Fibroblast of skin of right biceps (primary cell): ENCODE results near the gene OSER1.
"Not testable (repeated sequence)": the region's sequence is repeated elsewhere in the genome, so short reads cannot be mapped to it uniquely, and the experiment has no call there.

Experiments used
- DNase-seq: peaks from one replicate; pipeline ENCODE4 v3.0.0-alpha.2; 2013

Gene OSER1

DNA sequence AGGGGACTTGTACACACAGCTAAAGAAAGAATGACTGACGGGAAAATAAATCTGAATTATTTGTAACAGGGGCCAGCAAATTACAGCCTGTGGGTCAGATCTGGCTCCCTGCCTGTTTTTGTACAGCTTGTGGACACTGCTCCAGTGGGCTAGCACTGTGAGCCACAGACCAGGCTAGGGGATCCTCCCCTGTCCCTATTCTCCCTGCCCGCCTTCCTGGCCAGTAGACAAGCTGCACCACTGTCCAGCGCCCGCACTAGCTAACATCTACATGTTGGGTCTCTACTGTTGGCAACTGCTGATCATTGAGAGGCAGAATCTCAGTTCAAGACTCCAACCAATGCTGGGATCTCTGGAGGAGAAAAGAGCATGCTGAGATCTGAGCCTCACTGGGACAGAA lies 10.7 kb downstream of the OSER1 start:
- DNase-seq = no peak

- DNase-seq = no peak
Observed at GRCh38 chr20:44198872-44199271, 11.7 kb downstream of the OSER1 start.

DNA sequence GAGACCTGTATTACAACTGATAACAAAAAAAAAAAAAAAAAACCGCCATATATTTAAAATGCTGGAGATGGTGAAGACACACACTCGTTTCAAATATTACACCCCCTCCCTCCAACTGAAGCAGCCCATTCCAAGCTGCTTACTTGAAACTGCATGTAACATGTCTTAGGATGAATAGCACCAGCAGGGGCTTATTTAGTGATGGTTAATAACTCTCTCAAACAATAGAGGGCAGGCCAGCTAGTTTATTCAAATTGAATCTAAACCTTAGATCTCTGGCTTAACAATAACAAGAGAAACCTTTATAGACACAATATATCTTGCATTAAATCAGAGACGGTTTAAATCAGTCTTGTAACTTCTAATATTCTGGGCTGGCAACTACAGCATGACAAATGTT lies 14.3 kb downstream of the OSER1 start:
- DNase-seq = no peak

DNA sequence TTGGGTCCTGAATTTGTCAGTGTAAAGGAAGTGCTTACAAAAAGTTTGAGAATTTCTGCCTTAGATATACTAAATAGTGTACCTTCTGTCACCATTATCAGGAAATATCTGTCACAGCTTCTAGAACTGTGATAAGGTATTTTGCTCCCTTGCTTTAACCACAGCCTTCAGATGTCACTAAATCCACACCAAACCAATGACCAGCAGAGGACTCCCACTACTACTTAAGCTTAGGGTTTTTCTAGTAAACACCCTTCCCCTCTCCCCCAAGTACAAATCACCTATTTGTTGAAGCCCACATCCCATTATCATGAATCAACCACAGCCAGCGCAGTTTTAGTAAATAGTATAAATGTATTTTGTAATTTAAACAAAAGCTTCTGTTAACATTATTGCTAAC lies 15.0 kb downstream of the OSER1 start:
- no peak for DNase-seq

DNA sequence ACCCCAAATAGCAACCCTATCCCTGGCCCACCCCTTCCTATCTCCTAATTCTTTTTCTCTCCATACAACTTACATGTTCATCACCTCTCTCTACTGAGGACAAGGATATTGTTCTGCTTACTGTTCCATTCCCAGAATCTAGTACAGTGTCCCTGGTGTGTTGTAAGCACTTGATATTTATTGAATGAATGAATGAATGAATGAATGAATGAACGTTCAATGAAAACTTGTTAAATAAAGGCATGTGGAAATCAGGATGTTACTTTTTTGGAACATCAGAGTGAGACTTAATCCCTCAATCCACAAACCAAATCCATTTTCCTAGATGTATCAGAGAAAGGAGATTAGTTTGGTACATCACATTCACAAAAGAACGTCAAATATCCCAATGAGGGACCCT lies 16.8 kb downstream of the OSER1 start:
- no peak for DNase-seq

DNA sequence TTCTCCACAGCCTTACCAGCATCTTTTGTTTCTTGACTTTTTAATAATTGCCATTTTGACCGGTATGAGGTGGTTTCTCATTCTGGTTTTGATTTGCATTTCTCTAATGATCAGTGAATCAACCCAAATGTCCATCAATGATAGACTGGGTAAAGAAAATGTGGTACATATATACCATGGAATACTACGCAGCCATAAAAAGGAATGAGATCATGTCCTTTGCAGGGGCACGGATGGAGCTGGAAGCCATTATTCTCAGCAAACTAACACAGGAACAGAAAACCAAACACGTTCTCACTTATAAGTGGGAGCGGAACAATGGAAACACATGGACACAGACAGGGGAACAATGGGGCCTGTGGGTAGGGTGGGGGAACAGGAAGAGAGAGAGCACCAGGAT lies 18.9 kb downstream of the OSER1 start:
- DNase-seq = not testable (repeated sequence)

DNA sequence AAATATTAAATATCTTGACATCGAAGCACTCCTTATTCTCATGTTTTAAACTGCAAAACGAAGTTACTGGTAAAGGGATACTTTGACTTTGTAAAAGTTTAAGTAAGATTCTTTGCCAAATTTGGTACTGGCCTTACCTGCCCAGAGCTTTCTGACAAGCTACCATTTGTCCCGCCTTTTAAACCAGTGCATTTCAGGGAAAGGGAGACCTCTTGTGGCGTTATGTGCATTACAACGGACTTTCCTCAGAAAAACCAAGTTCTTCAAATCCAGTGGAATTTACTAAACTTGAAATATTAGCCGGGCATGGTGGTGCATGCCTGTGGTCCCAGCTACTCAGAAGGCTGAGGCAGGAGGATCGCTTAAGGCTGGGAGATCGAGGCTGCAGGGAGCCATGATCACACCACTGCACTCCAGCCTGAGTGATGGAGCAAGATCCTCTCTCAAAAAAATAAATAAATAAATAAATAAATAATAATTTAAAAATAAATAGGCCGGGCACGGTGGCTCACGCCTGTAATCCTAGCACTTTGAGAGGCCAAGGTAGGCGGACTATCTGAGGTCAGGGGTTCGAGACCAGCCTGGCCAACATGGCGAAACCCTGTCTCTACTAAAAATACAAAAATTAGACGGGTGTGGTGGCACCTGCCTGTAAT lies 20.2 kb downstream of the OSER1 start:
- DNase-seq = peak; percentile 79

DNA sequence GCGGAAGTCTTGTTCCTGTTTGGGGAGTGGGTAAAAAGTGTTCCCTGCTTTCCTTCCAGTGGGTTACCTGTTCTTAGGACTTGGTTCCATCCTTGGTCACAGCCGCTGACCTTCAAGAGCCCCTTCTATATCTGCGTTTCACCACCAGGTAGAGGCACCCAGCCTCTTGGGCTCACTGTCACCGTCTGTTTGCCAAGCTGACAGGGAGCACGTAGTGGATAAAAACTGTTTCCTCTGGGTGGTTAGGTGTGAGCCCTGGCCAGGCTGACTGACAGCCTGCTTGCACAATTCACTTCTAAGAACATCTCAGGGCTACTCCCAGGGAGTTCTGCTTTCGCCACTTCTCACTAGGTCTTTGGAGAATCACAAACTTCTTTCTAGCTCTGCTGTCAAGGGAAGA lies 21.8 kb downstream of the OSER1 start:
- no peak for DNase-seq

GRCh38 chr20:44187772-44188709 lies 22.5 kb downstream of the OSER1 start:
- DNase-seq = peak; percentile 54

DNA sequence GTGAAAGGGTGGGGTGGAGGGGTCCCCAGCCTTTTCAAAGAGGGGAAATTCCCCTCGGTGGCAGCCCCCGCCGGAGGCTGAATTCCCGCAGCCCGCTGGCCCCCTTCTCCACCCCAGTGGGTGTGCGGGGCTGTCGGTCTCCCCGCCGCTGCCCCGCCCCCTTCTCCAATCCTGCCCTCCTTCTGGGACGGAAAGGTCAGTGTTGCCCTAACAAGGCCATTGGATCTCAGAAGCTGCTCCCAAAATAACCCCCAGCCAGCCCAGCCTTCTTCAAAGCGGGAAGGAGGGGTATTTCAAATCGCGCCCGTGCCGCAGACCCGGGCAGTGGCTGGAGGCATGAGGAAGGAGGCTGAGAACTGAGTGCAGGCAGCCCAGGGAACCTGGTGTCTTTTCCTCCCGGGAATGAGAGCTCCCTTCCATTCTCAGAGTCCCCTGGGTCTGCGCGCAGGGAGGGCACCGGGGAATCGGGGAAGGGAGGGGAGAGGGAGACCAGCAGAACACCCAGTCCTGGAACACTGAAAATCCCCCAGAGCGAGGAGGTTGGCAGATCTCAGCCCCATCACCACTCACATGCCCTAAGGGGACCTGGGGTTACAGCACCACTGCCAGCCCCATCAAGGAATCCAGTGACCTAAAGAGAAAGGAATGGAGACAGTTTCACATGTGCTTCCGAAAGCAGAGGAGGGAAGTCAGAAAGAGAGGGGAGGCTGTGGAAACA lies 23.4 kb downstream of the OSER1 start, which contains the start of gene JPH2:
Gene JPH2 (minus strand): TSS at position 135 of the 718 bp plus-strand sequence. CDS start 483 bp downstream, outside the sequence.
- DNase-seq = peak; percentile 87

DNA sequence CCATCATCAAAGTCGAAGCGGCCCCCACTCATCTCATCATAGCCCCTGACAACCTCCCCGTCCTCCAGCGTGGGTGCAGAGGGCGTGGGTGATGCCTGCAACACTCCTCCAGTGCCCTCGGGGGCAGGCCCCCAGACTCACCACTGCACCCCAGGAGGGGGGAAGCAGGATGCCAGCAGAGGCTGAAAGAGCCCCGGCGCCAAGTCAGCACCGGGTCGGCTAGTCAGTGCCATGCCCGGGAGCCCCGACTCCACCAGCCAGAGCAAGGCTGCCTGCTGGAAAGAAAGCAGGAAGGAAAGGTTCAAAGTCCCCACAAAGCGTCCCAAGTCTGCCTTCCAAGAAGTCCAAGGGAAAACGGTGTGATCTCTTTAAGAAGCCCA lies 23.9 kb downstream of the OSER1 start:
- DNase-seq = no peak

DNA sequence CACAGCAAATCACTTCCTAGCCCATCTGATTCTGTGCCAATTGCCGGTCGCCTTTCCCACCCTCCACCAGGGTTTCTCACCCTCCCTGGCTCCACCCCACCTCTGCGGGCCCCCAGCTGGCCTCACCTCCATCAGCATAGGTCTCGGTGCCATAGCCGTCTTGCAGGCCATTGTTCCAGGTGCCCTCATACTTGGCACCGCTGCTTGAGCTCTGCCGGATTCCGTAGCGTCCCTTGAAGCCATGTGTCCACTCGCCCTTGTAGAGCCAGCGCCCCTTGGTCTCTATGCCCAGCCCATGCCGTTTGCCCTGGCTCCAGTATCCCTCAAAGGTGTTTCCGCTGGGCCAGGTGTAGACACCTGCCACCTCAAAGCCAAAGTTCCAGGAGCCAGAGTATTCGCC lies 24.4 kb downstream of the OSER1 start:
- DNase-seq = no peak

DNA sequence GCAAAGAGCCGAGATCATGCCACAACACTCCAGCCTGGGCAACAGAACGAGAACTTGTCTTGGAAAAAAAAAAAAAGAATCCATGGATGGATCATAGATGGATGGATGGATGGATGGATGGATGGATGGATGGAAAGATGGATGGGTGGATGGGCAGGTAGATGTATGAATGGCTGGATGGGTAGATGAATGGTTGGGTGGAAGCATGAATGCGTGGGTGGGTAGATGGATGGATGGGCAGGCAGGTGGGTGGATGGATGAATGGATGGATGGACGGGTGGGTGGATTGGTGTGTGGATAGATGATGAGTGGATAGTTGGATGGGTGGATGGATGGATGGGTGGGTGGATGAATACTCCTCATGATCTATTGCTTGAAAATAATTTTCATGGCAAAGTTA lies 25.0 kb downstream of the OSER1 start:
- DNase-seq = no peak

DNA sequence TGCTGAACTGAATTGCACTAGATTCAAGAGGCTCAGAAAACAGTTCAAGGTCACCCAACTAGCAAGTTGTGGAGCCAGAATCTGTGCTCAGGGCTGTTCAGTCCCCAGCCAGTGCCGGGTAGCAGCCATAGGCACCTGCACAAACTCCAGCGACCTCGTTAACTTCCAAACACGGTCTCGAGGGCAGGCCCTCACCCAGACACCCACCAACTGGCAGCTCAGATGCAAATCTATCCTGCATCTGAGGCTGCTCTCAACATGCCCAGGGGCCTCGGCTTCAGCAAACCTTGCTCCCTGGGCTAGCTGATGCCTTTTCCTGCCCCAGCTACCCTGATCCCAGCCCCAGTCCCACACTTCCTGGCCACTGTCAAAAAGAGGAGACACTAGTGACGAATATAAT lies 27.3 kb downstream of the OSER1 start:
- DNase-seq = no peak

GRCh38 chr20:44182863-44183262 lies 27.7 kb downstream of the OSER1 start:
- DNase-seq = no peak

- no peak for DNase-seq
Observed at GRCh38 chr20:44182135-44182765, 28.3 kb downstream of the OSER1 start.

DNA sequence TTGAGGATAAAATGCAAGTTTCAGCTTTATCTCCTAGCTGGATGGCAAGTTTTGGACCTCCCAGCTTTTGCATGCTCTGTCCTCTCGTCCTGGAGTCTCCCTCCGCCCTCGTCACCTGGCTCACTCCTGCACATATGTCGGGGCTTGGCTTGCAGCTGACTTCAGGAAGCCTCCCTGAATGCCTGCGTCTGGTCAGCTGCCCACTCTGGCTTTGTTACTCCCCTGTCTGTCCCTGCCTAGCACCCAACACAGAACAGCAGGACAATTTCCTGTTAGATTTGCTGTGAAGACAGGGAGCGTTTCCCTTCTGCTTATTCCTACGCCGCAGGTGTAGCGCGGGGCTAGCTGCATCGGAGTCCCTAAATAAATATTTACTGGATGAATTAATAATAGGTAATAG lies 29.0 kb downstream of the OSER1 start:
- DNase-seq = no peak

- DNase-seq = peak; percentile 81
Observed at GRCh38 chr20:44180814-44181213, 29.8 kb downstream of the OSER1 start.

- no peak for DNase-seq
Observed at GRCh38 chr20:44176833-44177534, 33.6 kb downstream of the OSER1 start.

DNA sequence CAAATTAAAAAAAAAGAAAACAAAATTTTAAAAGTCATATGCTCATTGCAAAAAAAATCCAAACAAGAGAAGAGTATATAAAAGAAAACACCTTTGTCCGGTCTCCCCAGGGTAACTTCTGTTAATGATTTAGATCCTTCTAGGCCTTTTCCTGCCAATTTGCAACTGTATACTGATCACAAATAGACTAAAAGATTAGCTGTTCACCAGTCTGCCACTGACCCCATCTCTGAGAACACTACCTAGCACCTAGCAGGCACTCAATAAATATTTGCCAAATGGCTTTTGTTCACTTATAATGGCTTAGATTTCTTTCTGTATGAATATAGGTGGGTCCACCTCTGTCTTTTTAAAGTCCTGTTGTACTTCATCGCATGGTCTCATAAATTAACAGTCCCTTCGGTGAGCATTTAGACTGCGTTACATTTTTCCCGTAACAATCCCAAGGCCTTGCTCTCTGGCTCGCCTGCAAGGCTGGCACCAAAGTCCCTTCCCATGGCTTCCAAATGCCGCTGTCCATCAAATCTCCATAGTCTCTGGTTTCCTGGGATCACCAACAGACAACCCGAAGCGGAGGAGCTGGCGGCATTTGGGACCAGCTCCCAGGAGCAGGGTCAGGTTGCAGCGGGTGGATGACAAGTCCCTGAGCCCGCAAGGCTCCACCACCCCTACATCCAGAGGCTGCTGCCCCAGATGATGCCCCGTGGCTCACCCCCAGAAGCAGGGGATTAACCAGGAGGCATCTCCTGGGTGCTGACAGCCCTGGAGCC lies 35.4 kb downstream of the OSER1 start:
- no peak for DNase-seq

DNA sequence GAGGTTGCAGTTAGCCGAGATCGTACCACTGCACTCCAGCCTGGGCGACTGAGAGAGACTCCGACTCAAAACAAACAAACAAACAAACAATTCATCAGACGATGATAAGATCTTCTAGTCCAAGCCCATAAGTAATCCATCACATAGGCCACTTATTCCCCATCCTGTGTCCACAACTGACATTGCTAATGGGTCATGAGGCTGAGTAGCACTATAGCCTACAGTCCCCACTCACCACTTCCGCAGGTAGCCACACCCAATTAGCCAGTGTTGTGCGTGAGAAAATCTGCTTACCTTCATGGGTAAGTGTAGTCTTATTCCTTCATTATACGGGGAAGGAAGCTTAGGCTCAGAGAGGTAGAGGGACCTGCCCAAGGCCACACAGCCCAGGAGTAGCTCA lies 36.7 kb downstream of the OSER1 start:
- DNase-seq = no peak

GRCh38 chr20:44173116-44173515 lies 37.5 kb downstream of the OSER1 start:
- no peak for DNase-seq
